Midbrain (tissue), 1 donor: ENCODE data around the gene LRRC8C.

Experiments
- DNase-seq: peaks from one replicate; lab custom pipeline; 2025; lab: John Stamatoyannopoulos, UW

Gene LRRC8C

DNA sequence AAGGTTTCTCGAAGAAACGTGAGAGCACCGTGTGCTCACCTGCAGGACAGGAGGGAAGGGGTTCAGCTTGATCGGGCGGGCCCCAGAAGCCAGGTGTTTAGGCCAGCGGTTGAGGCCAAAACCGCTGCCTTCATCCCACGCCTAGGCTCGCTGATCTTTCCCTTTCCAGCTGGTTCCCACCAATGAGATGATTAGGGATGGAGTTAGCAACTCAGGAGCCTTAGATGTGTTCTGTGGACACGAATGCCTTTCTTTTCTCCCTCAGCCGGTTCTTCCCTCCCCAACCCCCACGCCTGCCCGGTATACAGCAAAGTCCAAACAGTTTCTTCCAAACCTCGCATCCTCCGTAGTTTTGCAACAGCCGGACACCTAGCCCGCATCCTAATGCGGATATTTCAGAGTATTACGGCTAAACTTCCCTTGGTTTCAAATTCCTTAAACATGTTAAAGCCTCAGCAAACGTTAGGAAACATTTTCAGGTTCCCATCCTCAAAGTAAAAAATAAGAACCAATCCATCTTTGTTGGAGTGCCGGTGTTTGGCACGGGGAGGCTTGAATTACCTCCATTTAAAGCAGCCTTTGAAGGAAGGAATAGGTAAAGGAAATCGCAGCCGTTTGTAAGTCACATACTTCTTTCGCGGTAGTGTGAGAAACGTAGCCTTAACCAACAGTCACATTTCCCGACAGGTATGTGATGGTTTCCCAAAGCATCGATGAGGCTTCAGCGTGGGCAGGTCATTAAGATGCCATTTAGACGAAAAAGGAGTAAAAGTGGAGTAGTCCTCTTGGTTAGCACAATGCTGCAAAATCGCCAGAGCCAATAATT is 1.1 kb downstream of the LRRC8C start:
- DNase-seq = peak; percentile 44

GRCh38 chr1:89635825-89636815 is 3.2 kb downstream of the LRRC8C start:
- no peak for DNase-seq

DNA sequence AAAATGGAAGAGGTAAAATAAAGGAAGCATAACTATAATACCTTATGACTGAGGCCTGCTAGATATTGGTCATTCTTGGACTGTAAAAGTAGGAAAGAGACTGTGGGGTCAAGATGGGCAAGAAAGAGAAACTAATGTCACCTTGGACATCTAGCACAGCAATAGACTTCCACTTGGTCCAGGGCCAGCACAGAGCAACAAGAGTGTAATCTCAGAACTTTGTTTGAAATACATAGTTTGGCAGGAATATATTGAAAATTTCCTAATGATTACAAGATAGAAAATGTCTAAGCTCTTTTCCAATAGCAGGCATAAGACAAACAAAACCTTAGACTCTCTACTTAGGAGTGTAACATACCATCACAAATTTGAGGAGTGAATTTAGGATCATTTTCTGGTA is 4.6 kb downstream of the LRRC8C start:
- DNase-seq = no peak

GRCh38 chr1:89640440-89640839 is 7.5 kb downstream of the LRRC8C start:
- no peak for DNase-seq

DNA sequence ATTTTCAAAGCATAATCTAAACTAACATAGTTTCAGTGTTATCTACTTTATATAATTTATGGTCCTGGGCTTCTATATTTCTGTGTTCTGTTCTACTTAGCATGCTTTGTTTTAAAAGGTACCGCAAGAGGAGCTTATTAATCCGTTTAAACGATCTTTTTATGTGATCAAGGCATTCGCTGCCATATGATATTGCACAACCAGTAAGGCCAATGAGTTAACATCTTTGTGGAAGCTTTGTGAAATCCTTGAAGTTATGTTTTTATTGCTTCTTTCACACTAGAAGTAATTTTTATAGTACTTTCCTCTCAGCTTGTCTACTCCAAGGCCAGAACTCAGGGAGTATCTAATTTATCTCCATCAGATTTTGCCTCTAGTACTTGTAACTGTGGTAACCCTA is 8.9 kb downstream of the LRRC8C start:
- no peak for DNase-seq

DNA sequence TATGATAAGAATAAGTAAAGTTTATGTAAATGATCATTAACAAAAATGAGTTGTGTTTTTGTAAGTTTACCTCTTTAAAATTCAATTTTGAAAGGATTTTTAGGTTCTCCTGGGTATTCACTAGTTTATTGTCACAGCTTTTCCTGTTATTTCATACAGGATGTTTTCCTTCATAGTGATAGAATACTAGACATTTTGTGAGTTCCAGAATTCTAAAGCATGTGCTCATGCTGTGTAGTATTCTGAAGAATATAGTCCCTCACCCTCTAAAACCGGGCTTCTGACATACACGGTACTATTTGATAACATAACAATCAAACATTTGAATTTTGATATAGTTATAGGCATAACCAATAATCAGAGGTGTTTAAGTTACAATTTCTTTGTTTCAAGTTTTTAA is 10.7 kb downstream of the LRRC8C start:
- no peak for DNase-seq

GRCh38 chr1:89644119-89644814 is 11.3 kb downstream of the LRRC8C start:
- DNase-seq = no peak

GRCh38 chr1:89646259-89646658 is 13.3 kb downstream of the LRRC8C start:
- DNase-seq = no peak

DNA sequence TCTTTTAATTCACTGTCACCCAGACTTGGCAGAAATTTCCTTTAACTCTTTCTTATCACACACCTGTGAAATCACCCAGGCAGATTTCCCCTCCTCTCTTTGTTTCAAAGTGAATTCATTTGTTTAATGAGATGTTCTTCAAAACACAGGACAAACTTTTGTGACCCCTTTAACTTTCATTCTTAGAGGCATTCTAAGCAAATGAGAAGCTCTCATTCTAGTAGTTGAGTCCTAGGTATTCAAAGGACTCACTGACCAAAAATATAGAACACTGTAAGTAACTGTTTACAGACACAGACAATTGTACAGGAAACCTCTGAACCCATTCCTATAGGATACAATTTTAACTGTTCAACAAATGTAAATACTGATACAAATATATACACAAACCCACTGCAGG is 16.9 kb downstream of the LRRC8C start:
- DNase-seq = no peak

DNA sequence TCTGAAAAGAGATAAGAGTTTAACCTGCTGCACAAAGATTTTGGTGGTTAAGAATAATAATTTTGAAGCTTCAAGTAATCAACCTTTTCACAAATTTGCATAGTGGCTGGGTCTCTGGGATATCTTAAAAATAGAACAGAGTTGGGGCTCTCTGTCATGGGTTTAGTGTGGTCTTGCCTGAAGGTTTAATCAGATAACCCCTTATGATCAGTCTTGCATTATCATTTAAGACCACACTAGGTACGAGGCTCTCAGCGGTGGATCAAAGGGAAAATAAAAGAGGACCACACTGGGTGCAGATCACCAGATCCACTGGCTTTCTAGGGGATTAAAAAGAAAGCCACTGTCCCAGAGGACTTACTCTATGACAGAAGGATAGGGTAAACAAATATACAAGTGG is 19.5 kb downstream of the LRRC8C start:
- no peak for DNase-seq

DNA sequence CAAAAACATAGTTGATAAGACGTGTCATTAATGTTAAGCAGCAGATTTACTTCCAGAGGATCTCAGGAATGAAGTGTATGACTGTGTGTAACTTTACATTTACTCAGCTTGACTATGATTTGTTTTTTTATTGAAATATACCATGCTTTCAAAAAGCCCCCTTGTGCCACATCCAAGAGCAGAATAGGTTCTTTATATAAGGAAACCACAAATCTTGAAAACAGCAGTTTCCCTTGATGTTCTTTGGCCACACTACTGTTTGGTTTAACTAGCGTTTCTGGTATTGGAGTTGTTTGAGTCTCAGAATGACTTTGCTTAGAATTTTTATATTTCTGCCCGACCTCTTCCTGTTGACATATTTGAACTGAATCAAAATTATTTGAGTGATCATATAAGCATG is 25.0 kb downstream of the LRRC8C start:
- DNase-seq = no peak

GRCh38 chr1:89659322-89660081 is 26.6 kb downstream of the LRRC8C start:
- no peak for DNase-seq

- DNase-seq = peak; percentile 20
These were observed 27.5 kb downstream of the LRRC8C start for GRCh38 chr1:89660224-89661061.

DNA sequence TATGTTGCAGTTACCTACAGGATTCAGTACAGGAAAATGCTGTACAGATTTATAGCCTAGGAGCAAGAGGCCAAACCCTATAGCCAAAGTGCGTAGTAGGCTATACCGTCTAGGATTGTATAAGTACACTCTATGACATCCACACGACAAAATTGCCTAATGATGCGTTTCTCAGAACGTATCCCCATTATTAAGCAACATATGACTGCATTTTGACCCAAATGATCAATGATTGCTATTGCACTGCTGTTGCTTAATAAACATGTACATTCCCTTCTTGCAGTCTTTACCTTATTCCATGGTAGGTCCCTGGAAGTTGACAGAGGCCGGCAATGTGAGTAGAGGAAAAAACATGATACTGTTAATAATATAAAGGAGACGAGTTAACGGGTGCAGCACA is 33.0 kb downstream of the LRRC8C start:
- DNase-seq = no peak

DNA sequence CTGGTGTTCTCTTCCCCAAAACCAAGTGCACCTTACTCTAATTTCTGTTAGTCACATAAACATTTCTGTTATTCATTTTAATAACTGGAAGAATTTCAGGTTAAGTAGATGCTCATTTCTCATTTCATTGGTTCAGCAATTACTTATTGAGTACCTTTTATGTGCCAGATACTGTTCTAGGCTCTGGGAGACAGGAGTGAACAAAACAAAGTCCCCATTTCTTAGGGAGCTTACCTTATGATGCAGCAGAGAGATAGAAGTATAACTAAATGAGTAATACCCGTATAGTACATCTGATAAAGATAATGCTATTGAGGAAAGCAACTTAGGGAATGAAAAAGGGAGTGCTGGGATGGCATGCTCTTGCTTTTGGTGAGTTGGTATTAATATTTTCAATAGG is 33.7 kb downstream of the LRRC8C start:
- DNase-seq = no peak

GRCh38 chr1:89667691-89668090 is 34.8 kb downstream of the LRRC8C start:
- no peak for DNase-seq

DNA sequence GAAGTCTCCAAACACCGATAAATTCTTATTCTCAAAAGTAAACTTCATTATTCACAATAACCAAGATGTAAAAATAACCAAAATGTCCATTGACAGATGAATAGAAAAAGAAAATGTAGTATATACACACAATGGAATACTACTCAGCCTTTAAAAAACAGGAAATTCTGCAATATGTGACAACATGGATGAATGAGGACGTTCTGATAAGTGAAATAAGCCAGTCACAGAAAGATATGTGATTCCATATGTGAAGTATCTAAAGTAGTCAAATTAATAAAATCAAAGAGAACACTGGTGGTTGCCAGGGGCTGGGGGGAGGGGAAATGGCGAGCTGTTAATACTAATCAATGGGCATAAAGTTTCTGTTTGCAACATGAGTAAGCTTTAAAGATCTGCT is 36.0 kb downstream of the LRRC8C start:
- DNase-seq = no peak

DNA sequence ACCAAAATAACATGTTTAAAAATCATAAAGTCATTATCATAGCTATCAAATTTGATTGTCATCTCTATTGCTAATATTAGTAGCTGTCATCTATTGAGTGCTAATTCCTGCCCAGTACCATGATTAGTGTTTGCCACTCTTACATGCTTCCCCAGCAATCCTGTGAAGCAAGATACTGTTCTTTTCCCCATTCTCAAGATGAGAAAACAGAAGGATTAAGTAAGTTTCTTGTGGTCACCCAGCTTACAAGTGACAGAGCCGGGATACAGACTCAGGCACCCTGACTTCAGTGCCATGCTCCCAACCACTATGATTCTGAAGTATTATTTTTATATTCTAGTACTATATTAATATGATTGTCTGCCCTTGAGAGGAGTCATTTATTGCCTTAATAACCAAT is 36.5 kb downstream of the LRRC8C start:
- no peak for DNase-seq

DNA sequence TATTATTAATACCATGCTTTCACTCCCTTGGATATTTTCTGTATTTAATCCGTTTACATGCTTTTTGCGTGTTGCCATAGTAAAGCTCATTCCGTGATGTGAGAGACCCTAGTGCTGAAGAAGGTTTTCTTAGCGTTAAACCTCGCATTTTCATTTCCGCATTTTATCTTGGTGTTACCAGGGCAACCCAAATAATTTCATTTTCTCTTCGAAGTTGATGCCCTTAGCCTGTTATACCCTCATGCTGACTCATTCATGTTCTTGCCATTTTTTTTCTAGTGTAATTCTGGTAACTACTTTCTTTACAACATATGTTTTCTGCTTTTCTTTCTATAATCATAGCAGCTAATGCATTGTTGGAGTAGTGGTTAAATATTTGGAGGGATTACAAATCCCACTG is 37.2 kb downstream of the LRRC8C start:
- DNase-seq = no peak

- no peak for DNase-seq
These were observed 37.8 kb downstream of the LRRC8C start for GRCh38 chr1:89670711-89671110.
